Measurements from ENCODE around the gene SNX14. TPM values are rescaled to one million over a fixed set of nuclear protein-coding genes. Genes with fewer than 3 reads are reported as not detected.

Gene SNX14
- total RNA-seq, 1 donor from 2014 or later = 74.7 TPM

- DNase-seq = peak; percentile 38
Observed at GRCh38 chr6:85498596-85499258, 94.9 kb downstream of the SNX14 start.

DNA sequence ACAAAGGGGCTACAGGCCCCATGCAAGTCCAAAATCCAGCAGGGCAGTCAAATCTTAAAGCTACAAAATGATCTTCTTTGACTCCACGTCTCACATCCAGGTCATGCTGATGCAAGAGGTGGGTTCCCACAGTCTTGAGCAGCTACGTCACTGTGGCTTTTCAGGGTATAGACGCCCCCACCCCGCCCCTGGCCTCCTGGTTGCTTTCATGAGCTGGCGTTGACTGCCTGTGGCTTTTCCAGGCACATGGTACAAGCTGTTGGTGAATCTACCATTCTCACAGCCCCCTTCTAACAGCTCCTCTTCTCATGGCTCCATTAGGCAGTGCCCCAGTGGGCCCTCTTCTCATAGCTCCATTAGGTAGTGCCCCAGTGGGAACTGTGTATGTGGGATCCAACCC is 96.8 kb downstream of the SNX14 start:
- no peak for DNase-seq

- DNase-seq = no peak
Observed at GRCh38 chr6:85496009-85496579, 97.6 kb downstream of the SNX14 start.

GRCh38 chr6:85494547-85495536 is 98.8 kb downstream of the SNX14 start:
- DNase-seq = no peak

DNA sequence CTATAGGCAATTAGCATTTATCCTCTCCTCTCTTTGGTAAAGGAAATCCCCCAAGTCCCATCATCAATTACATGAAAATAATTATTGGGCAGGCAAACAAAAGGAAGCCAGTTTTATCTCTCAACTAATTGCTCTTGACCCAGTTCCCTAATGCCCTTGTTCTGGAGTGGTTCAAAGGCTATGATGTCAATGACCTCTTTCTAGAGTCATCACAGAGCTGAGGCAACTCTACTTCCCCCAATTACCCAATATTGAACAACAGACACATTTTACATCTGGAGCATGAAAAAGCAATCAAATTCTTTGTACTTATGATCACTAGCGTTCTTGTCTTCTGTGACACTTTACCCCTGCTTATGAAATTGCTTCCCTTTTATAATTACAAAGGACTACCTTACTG is 100.3 kb downstream of the SNX14 start:
- no peak for DNase-seq

DNA sequence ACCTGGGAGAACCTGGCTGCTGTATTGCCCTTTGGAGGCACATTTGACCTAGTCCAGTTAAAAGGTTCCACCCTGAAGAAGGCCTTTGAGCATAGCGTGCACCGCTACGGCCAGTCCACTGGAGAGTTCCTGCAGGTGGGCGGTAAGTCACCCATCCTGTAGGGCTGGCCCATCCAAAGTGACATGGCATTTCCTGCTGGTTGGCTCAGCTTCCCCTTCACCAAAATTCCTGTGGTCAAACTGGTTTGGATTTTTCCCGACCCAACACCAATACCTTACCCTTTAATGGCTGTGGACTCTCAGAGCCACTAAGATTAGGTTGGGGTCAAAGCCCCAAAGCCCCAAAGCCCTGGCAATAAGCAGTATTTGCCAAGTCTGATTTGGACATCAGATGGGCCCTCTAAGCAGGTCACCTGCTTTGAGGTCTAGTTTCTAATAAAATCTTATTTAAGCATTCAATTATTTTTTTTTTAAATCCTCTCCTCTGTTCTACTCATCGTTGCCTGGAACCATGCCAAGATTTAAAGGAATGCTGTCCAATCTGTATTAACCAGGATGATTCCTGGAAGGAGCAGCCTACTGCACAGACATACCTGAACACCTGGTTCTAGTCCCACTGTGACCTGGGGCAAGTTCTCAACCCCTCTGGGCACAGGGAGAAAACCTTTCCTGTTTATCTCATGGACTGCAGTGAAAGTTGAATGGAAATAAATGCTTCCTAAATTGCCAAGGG is 103.0 kb downstream of the SNX14 start:
- DNase-seq = no peak

DNA sequence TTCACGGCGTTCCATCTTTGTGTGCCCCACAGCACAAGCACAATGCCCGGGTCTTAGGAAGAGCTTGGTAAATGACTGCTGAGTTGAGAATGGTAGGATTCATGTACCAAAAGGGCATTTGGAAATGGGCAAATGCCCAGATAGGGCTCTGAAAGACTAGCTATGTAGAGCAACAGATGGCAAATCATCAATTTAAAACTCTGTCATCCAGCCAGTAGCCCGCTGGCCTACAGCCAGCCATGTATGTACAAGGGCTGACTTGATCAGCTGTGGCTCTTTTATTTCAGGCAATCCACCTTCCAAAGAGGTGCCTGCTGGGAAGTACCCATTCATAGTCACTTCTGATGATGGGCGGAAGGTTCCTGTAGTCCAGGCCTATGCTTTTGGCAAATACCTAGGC is 108.7 kb downstream of the SNX14 start:
- peak; percentile 62 for DNase-seq

GRCh38 chr6:85483846-85484245 is 109.8 kb downstream of the SNX14 start:
- DNase-seq = no peak

GRCh38 chr6:85482905-85483700 is 110.6 kb downstream of the SNX14 start:
- DNase-seq = peak; percentile 83

DNA sequence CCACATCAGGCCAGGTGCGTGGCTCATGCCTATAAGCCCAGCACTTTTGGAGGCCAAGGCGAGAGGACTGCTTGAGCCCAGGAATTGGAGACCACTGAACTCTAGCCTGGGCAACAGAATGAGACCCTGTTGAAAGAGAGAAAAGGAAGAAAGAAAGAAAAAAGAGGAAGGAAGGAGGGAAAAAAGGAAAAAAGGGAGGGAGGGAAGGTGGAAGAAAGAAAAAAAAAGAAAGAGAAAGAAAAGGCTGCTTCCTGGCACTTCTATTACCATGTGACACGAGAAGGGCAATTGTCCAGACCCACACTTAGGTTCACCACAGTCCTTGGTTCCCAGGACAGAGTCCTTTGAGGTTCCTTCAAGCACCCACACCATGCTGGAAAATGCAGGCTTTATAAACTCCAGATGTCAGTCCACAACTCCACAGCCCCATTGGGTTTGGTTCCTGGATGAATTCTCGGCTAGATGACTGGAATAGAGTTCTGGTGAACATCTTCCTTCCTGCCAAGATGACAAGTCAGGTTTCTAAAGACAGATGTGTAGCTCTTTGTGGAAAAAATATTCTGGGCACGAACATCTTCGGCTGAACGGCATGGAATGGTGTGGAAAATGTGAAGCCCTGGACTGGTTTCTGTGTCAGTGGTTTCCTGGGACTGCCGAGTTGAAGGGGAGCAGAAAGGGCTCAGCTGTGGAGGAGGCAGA is 111.3 kb downstream of the SNX14 start:
- DNase-seq = peak; percentile 87

DNA sequence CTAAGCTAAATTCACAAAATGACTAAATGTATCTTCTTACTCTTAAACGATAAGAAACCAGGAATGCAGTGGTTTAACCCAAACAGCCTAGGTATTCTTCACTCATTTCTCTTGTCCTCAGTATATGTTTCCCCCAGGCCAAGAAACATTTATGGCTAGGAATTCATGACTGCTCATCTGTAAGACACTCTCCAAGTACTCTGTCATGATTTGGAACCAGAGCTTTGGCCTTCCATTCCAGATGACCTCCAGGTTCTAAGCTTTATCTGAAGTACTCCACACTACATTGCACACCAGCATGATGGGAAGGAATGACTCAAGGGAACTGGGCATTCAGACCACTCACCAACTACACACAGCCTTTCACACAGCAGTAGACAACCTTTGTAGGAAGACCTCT is 114.5 kb downstream of the SNX14 start:
- no peak for DNase-seq

DNA sequence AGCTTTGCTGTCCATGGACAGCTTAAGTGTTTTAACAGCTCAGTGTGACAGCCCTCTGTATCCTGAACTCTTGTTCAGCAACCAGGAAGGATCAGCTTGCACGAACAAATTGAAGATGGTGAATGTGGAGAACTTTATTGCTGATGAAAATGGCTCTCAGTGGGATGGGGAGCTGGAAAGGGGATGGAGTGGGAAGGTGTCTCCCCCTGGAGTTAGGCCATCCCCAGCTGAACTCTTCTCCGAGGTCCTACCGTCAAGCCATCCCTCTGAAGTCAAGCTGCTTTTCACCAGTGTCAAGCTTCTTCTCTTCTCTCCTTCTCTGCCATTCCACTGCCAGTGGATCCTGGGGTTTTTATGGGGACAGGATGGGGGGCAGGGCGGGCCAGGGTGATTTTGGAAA is 117.1 kb downstream of the SNX14 start:
- DNase-seq = no peak

DNA sequence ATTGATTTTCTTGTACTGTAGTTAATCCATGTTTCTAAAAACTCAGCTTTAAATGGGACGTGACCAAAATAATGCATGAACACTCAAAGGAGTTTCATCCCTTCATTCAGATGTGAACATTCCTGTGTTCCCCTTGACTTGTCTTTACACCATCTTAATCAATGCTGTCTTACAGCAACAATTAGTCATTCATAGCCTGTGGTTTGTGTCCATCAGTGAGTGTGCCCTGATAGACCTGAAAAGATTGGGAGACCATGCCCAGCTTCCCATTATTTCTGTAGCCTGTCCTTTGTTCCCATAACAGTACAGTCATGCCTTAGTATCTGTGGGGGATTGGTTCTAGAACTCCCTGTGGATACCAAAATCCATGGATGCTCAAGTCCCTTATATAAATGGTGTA is 119.9 kb downstream of the SNX14 start:
- DNase-seq = no peak

DNA sequence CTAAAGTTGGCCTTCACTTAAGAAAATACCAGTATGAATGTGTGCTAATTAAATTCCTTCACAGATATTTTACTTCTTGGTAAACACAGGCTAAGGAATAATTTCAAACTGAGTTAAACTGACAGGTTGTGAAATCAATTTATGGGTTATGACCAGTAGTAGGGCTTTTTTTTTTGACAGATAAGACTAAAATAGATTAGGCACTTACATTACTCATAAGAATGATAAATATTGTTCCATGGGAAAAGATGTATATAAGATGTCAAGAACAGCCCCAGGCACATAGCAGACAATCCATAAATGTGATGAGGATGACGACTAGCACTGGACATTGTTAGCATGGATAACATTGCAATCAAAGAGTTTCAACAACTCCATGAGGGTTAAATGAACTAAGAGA is 120.9 kb downstream of the SNX14 start:
- DNase-seq = no peak

- DNase-seq = no peak
Observed at GRCh38 chr6:85470023-85470410, 123.6 kb downstream of the SNX14 start.

DNA sequence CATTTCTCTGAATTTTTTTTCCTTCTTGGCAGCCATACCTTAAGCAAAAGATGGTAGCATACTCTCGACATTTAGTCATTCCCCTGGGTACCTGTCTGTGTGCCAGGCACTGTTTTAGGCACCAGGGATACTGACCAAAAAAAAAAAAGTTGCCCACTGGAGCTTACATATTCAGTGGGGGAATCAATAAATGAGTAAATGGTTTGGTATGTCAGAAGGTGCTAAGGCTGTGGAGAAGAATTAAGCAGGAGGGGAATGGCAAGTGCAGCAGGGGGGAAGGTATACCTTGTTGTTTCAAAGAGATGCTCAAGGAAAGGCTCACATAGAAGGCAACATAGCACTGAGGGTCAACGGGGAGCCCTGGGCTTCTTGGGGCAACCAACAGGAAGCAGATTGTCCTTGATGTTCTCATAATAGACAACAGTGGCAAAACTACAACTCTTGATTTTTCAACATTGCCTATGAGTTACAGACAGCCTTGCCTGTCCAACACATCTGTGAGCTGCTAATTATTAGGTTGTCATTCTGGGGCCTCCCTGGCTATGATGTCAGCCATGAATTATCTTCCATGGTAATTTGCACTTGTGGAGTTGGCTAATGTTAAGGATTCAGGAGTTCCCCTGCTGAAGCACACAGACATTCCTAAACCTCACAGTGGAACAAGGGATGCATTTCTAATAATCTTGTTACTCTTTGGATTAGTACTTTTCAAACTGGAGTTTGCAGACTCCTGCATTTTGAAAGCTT is 124.2 kb downstream of the SNX14 start:
- no peak for DNase-seq

DNA sequence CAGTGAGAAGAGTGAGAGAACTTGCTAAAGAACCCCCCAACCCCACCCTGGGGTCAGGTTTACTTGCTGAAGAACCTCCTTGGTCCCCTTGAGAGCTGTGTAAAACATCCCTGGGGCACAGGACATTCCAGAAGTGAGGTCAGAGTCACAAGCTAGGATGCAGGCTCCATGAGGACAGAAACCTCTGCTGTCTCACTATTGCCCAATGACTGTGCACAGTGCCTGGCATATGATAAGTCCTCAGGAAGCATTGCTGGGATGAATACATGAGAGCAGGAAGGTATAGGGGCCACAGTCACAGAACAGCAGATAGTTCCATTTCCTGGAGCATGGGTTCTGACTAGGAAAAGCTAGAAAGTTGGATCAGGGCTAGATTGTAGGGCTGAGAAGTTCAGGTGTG is 125.3 kb downstream of the SNX14 start:
- DNase-seq = no peak

DNA sequence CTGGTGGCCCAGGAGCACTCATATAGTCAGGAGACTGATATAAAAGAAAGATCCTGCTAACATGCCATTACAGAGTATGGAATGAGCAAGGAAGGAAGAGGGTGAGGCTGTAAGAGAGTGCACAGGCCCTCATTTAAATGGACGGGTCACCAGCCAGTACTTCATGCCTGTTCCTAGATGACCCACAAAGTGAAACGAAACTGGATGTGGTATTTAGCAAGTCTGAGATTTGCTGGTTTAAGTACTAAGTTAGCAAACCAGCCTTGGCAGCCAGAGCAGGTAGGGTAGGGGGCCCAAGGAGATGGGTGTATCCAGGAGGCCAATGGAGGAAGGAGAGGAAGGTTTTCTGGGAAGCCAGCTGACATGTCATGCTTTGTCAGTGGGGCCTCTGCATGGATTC is 127.9 kb downstream of the SNX14 start:
- DNase-seq = no peak

- no peak for DNase-seq
Observed at GRCh38 chr6:85464722-85465150, 128.9 kb downstream of the SNX14 start.

- peak; percentile 73 for DNase-seq
Observed at GRCh38 chr6:85464260-85464644, 129.4 kb downstream of the SNX14 start.
